Neuronal stem cell (in vitro differentiated cells): ENCODE results near the gene STXBP5L.

Source experiments
- DNase-seq: peaks from one replicate; pipeline ENCODE4 v3.0.0-alpha.2; 2013; ENCODE audit warnings: low spot score
- H2AFZ ChIP-seq: one replicate; pipeline ENCODE4 v1.6.1; 2013; ENCODE audit warnings: mild to moderate bottlenecking, low read length, inconsistent platforms
- H2AK5ac ChIP-seq: 2 replicates; pipeline ENCODE4 v1.6.1; 2013; ENCODE audit warnings: low read depth, mild to moderate bottlenecking, inconsistent platforms, low read length, moderate library complexity, mixed read lengths
- H2BK120ac ChIP-seq: 2 replicates; pipeline ENCODE4 v1.6.1; 2013; ENCODE audit warnings: low read depth, mild to moderate bottlenecking, inconsistent platforms, low read length, moderate library complexity, mixed read lengths
- H2BK12ac ChIP-seq: one replicate; pipeline ENCODE4 v1.6.1; 2013; ENCODE audit warnings: low read length, inconsistent platforms
- H2BK15ac ChIP-seq: 2 replicates; pipeline ENCODE4 v1.6.1; 2013; ENCODE audit warnings: mild to moderate bottlenecking, low read length, inconsistent platforms, mixed read lengths
- H2BK5ac ChIP-seq: one replicate; pipeline ENCODE4 v1.6.1; 2013; ENCODE audit warnings: inconsistent platforms, mild to moderate bottlenecking, low read length, moderate library complexity
- H3K14ac ChIP-seq: one replicate; pipeline ENCODE4 v1.6.1; 2013; ENCODE audit warnings: low read length, inconsistent platforms
- H3K18ac ChIP-seq: 2 replicates; pipeline ENCODE4 v1.6.1; 2013; ENCODE audit warnings: low read length, inconsistent platforms
- H3K23ac ChIP-seq: 2 replicates; pipeline ENCODE4 v1.6.1; 2013; ENCODE audit warnings: low read depth, mild to moderate bottlenecking, mixed read lengths, low read length, inconsistent platforms; ENCODE audit not compliant: poor library complexity
- H3K27ac ChIP-seq: replicated peaks from 3 replicates; pipeline ENCODE4 v1.5.1; 2013; ENCODE audit warnings: low read length, inconsistent platforms
- H3K27me3 ChIP-seq, 3 experiments: 2 replicates each; pipeline ENCODE4 v1.6.1; 2013; ENCODE audit warnings: low read length in 3 of 3, mild to moderate bottlenecking in 2 of 3, inconsistent platforms in 1 of 3, low read depth in 1 of 3, mixed read lengths in 1 of 3, moderate library complexity in 1 of 3; ENCODE audit not compliant: control insufficient read depth in 3 of 3, insufficient read depth in 3 of 3
- H3K36me3 ChIP-seq, 2 donors: replicated peaks in 1 of 2; 2 replicates each; pipeline ENCODE4 v1.6.1; 2013; ENCODE audit warnings: low read length in 2 of 2; ENCODE audit not compliant: control insufficient read depth in 2 of 2, insufficient read depth in 2 of 2
- H3K4ac ChIP-seq: 2 replicates; pipeline ENCODE4 v1.6.1; 2013; ENCODE audit warnings: inconsistent platforms, mild to moderate bottlenecking, low read length, moderate library complexity
- H3K4me1 ChIP-seq, 2 donors: 1 replicate in 1 of 2; 2 replicates in 1 of 2; pipeline ENCODE4 v1.6.1; 2013; ENCODE audit warnings: low read length in 2 of 2, low read depth in 1 of 2; ENCODE audit not compliant: control insufficient read depth in 2 of 2, insufficient read depth in 1 of 2
- H3K4me2 ChIP-seq: one replicate; pipeline ENCODE4 v1.6.1; 2013; ENCODE audit warnings: mild to moderate bottlenecking, low read length, inconsistent platforms; ENCODE audit not compliant: insufficient read depth, poor library complexity, severe bottlenecking
- H3K4me3 ChIP-seq, 2 donors: 2 replicates each; pipeline ENCODE4 v1.5.1; 2013; ENCODE audit warnings: low read length in 2 of 2, mild to moderate bottlenecking in 2 of 2, inconsistent platforms in 1 of 2, moderate library complexity in 1 of 2
- H3K79me1 ChIP-seq: one replicate; pipeline ENCODE4 v1.6.1; 2013; ENCODE audit warnings: low read depth, mild to moderate bottlenecking, inconsistent platforms, low read length, moderate library complexity
- H3K9ac ChIP-seq: one replicate; pipeline ENCODE4 v1.6.1; 2013; ENCODE audit warnings: mild to moderate bottlenecking, low read depth, low read length, inconsistent platforms; ENCODE audit not compliant: poor library complexity
- H3K9me3 ChIP-seq, 2 donors: replicated peaks in 1 of 2; 2 replicates each; pipeline versions ENCODE3 to v1.6.1; 2013; ENCODE audit warnings: low read length in 2 of 2, mild to moderate bottlenecking in 2 of 2, inconsistent platforms in 1 of 2, low read depth in 1 of 2, mixed read lengths in 1 of 2, moderate library complexity in 1 of 2; ENCODE audit not compliant: control insufficient read depth in 2 of 2, insufficient read depth in 1 of 2
- H4K8ac ChIP-seq: one replicate; pipeline ENCODE4 v1.6.1; 2013; ENCODE audit warnings: low read depth, mild to moderate bottlenecking, inconsistent platforms, low read length, moderate library complexity
- H4K91ac ChIP-seq: one replicate; pipeline ENCODE4 v1.6.1; 2013; ENCODE audit warnings: low read length, low read depth, mild to moderate bottlenecking, inconsistent platforms; ENCODE audit not compliant: poor library complexity
- WGBS, 2 donors: extraction: QIAGEN DNeasy Blood & Tissue Kit; methylation state at CpG; one replicate each; pipeline ENCODE4 v1.1.7; 2013; ENCODE audit warnings: missing lambda C conversion rate in 2 of 2, mixed read lengths in 1 of 2; ENCODE audit not compliant: insufficient read length in 2 of 2, insufficient replicate concordance in 1 of 2; ENCODE audit errors: extremely low coverage in 2 of 2; 5-methylcytosine and 5-hydroxymethylcytosine counted together

The STXBP5L gene

GRCh38 chr3:121126033-121126706, 218.2 kb downstream of the STXBP5L start:
- H2AFZ ChIP-seq, result no peak overlapping the region
- H3K4me2 ChIP-seq, result no peak overlapping the region
- no peak for DNase-seq
- H3K27ac ChIP-seq, result no peak overlapping the region
- H2AK5ac ChIP-seq, result no peak overlapping the region
- H2BK5ac ChIP-seq, result no peak overlapping the region
- no peak overlapping the region for H4K91ac ChIP-seq
- H3K36me3 ChIP-seq, result no peaks in the 10 kb centered on the region
- H3K23ac ChIP-seq, result no peak overlapping the region
- no peaks in the 10 kb centered on the region for H3K79me1 ChIP-seq
- H3K18ac ChIP-seq, result no peak overlapping the region
- no peaks in the 10 kb centered on the region for H3K9me3 ChIP-seq
- H3K27me3 ChIP-seq, result no peaks in the 10 kb centered on the region
- no peak overlapping the region for H3K9ac ChIP-seq
- H2BK15ac ChIP-seq, result no peak overlapping the region
- H3K4me1 ChIP-seq, result no peaks in the 10 kb centered on the region
- no peak overlapping the region for H3K14ac ChIP-seq
- no peak overlapping the region for H3K4me3 ChIP-seq
- no CpG with 5 or more reads among the region's 1 CpG for WGBS, 2 donors
- no peak overlapping the region for H4K8ac ChIP-seq
- H2BK12ac ChIP-seq, result no peak overlapping the region
- H2BK120ac ChIP-seq, result no peak overlapping the region
- no peak overlapping the region for H3K4ac ChIP-seq

GRCh38 chr3:121126707-121127035, 218.7 kb downstream of the STXBP5L start:
- H3K23ac ChIP-seq, result no peak overlapping the region
- no peak overlapping the region for H3K4me3 ChIP-seq
- no peak overlapping the region for H2AFZ ChIP-seq
- H3K9ac ChIP-seq, result no peak overlapping the region
- H3K27me3 ChIP-seq, result no peaks in the 10 kb centered on the region
- H2AK5ac ChIP-seq, result no peak overlapping the region
- no peak overlapping the region for H3K4me2 ChIP-seq
- no peak overlapping the region for H2BK5ac ChIP-seq
- H3K36me3 ChIP-seq, result no peaks in the 10 kb centered on the region
- H2BK12ac ChIP-seq, result no peak overlapping the region
- H3K27ac ChIP-seq, result no peak overlapping the region
- H4K8ac ChIP-seq, result no peak overlapping the region
- H3K9me3 ChIP-seq, result no peaks in the 10 kb centered on the region
- H3K4me1 ChIP-seq, result no peaks in the 10 kb centered on the region
- H4K91ac ChIP-seq, result no peak overlapping the region
- H3K79me1 ChIP-seq, result no peaks in the 10 kb centered on the region
- H3K18ac ChIP-seq, result no peak overlapping the region
- WGBS, 2 donors, result no CpG with 5 or more reads among the region's 2 CpGs
- no peak overlapping the region for H3K4ac ChIP-seq
- no peak overlapping the region for H3K14ac ChIP-seq
- no peak overlapping the region for H2BK15ac ChIP-seq
- no peak for DNase-seq
- no peak overlapping the region for H2BK120ac ChIP-seq

GRCh38 chr3:121152573-121152972, 244.6 kb downstream of the STXBP5L start:
- Histone ChIP-seq H3K36me3 (no peaks in the 10 kb centered on the region), H3K9ac (no peak overlapping the region), H2AFZ (no peak overlapping the region), H3K14ac (no peak overlapping the region), H3K27me3 (no peaks in the 10 kb centered on the region), H2BK120ac (no peak overlapping the region), H3K18ac (no peak overlapping the region), H3K27ac (no peak overlapping the region), H4K8ac (no peak overlapping the region), H2AK5ac (no peak overlapping the region), H3K4me1 (no peaks in the 10 kb centered on the region), H2BK5ac (no peak overlapping the region), H3K79me1 (no peaks in the 10 kb centered on the region), H3K9me3 (no peaks in the 10 kb centered on the region), H3K4me2 (no peak overlapping the region), H3K4me3 (no peak overlapping the region), H2BK15ac (no peak overlapping the region), H3K23ac (no peak overlapping the region), H2BK12ac (no peak overlapping the region), H3K4ac (no peak overlapping the region), H4K91ac (no peak overlapping the region)
- DNase-seq, result no peak
- no CpG with 5 or more reads among the region's 4 CpGs for WGBS, 2 donors

- Histone ChIP-seq H3K27ac (no peak overlapping the region), H3K14ac (no peak overlapping the region), H2AFZ (no peak overlapping the region), H3K4me1 (no peaks in the 10 kb centered on the region), H2BK5ac (no peak overlapping the region), H3K79me1 (no peaks in the 10 kb centered on the region), H2BK12ac (no peak overlapping the region), H3K4me3 (no peak overlapping the region), H3K36me3 (no peaks in the 10 kb centered on the region), H2BK15ac (no peak overlapping the region), H2BK120ac (no peak overlapping the region), H3K9ac (no peak overlapping the region), H3K23ac (no peak overlapping the region), H3K4ac (no peak overlapping the region), H3K4me2 (no peak overlapping the region), H2AK5ac (no peak overlapping the region), H3K27me3 (no peaks in the 10 kb centered on the region), H3K18ac (no peak overlapping the region), H3K9me3 (no peaks in the 10 kb centered on the region), H4K91ac (no peak overlapping the region), H4K8ac (no peak overlapping the region)
- no peak for DNase-seq
- no CpG with 5 or more reads among the region's 1 CpG for WGBS, 2 donors
Measured at GRCh38 chr3:121153851-121154250, 245.8 kb downstream of the STXBP5L start.
